GM19438 (cell line): Measurements from ENCODE around the gene SFXN5.

Source experiments
- ATAC-seq: cut with Tn5 transposase; IDR thresholded peaks from one replicate; pipeline ENCODE4 v1.9.1; 2021; ENCODE audit warnings: low read depth; ENCODE audit not compliant: unreplicated experiment

SFXN5 gene

GRCh38 chr2:72961853-72962468 lies 109.6 kb downstream of the SFXN5 start:
- ATAC-seq: no peak

- ATAC-seq: no peak
Measured at GRCh38 chr2:72961036-72961720, 110.3 kb downstream of the SFXN5 start.

- no peak for ATAC-seq
Measured at GRCh38 chr2:72959995-72960981, 111.2 kb downstream of the SFXN5 start.

- ATAC-seq: no peak
Measured at GRCh38 chr2:72959554-72959953, 112.0 kb downstream of the SFXN5 start.

- ATAC-seq: no peak
Measured at GRCh38 chr2:72958542-72959385, 112.7 kb downstream of the SFXN5 start.

GRCh38 chr2:72956936-72957335 lies 114.6 kb downstream of the SFXN5 start:
- no peak for ATAC-seq

- ATAC-seq: no peak
Measured at GRCh38 chr2:72956050-72956395, 115.5 kb downstream of the SFXN5 start.

- no peak for ATAC-seq
Measured at GRCh38 chr2:72955228-72956049, 116.1 kb downstream of the SFXN5 start.

- no peak for ATAC-seq
Measured at GRCh38 chr2:72954376-72955227, 116.9 kb downstream of the SFXN5 start.

GRCh38 chr2:72953976-72954375 lies 117.5 kb downstream of the SFXN5 start:
- ATAC-seq: no peak

- no peak for ATAC-seq
Measured at GRCh38 chr2:72953528-72953927, 118.0 kb downstream of the SFXN5 start.

GRCh38 chr2:72952961-72953360 lies 118.6 kb downstream of the SFXN5 start:
- ATAC-seq: no peak

- ATAC-seq: no peak
Measured at GRCh38 chr2:72952110-72952823, 119.2 kb downstream of the SFXN5 start.

- ATAC-seq: no peak
Measured at GRCh38 chr2:72951303-72952095, 120.0 kb downstream of the SFXN5 start.

GRCh38 chr2:72950558-72951255 lies 120.8 kb downstream of the SFXN5 start:
- ATAC-seq: no peak

- no peak for ATAC-seq
Measured at GRCh38 chr2:72949642-72950041, 121.9 kb downstream of the SFXN5 start.

- no peak for ATAC-seq
Measured at GRCh38 chr2:72949045-72949444, 122.5 kb downstream of the SFXN5 start.
